MV-4-11 (cell line): ENCODE measurements around the gene DAAM1.

ENCODE experiments used
- DNase-seq: peaks from one replicate; lab custom pipeline; 2025; lab: John Stamatoyannopoulos, UW

The DAAM1 gene

GRCh38 chr14:59188461-59189090, at the start of gene DAAM1:
Gene DAAM1 (plus strand): TSS chr14:59188667. CDS start chr14:59263478, 74,811 bp downstream.
- DNase-seq: peak; percentile 98

- no peak for DNase-seq
Observed at GRCh38 chr14:59139324-59139723, 49.1 kb upstream of the DAAM1 start.

GRCh38 chr14:59140106-59140843, 48.2 kb upstream of the DAAM1 start:
- no peak for DNase-seq

GRCh38 chr14:59146484-59146883, 42.0 kb upstream of the DAAM1 start:
- no peak for DNase-seq

GRCh38 chr14:59147007-59147406, 41.5 kb upstream of the DAAM1 start:
- no peak for DNase-seq

GRCh38 chr14:59148334-59148900, 40.0 kb upstream of the DAAM1 start:
- peak; percentile 59 for DNase-seq

- DNase-seq: peak; percentile 93
Observed at GRCh38 chr14:59150990-59151389, 37.5 kb upstream of the DAAM1 start.

- DNase-seq: no peak
Observed at GRCh38 chr14:59154373-59154772, 34.1 kb upstream of the DAAM1 start.

- no peak for DNase-seq
Observed at GRCh38 chr14:59155886-59156285, 32.6 kb upstream of the DAAM1 start.

GRCh38 chr14:59159169-59159568, 29.3 kb upstream of the DAAM1 start:
- DNase-seq: no peak

- DNase-seq: no peak
Observed at GRCh38 chr14:59160506-59160905, 28.0 kb upstream of the DAAM1 start.

GRCh38 chr14:59161561-59162175, 26.8 kb upstream of the DAAM1 start:
- peak; percentile 94 for DNase-seq

- DNase-seq: no peak
Observed at GRCh38 chr14:59166258-59166657, 22.2 kb upstream of the DAAM1 start.

- peak; percentile 29 for DNase-seq
Observed at GRCh38 chr14:59175404-59175803, 13.1 kb upstream of the DAAM1 start.

- DNase-seq: no peak
Observed at GRCh38 chr14:59176765-59177164, 11.7 kb upstream of the DAAM1 start.

- DNase-seq: no peak
Observed at GRCh38 chr14:59177262-59177661, 11.2 kb upstream of the DAAM1 start.

GRCh38 chr14:59181791-59182190, 6.7 kb upstream of the DAAM1 start:
- DNase-seq: no peak

GRCh38 chr14:59182641-59183040, 5.8 kb upstream of the DAAM1 start:
- DNase-seq: no peak

GRCh38 chr14:59183150-59183549, 5.3 kb upstream of the DAAM1 start:
- no peak for DNase-seq

- DNase-seq: no peak
Observed at GRCh38 chr14:59184396-59184795, 4.1 kb upstream of the DAAM1 start.

GRCh38 chr14:59185676-59186075, 2.8 kb upstream of the DAAM1 start:
- DNase-seq: no peak

- no peak for DNase-seq
Observed at GRCh38 chr14:59186306-59186705, 2.2 kb upstream of the DAAM1 start.

GRCh38 chr14:59187118-59187517, 1.3 kb upstream of the DAAM1 start:
- no peak for DNase-seq
